Right lobe of liver (tissue), 6 donors: ENCODE results near the gene PITPNB. TPM values are rescaled to one million over a fixed set of nuclear protein-coding genes. Genes with fewer than 3 reads are reported as not detected.

ENCODE experiments used
- ATAC-seq, 4 donors: fragments of 200-7000 bp; cut with Tn5 transposase; one replicate each; pipeline ENCODE4 v1.9.1; 2020; ENCODE audit warnings: mild to moderate bottlenecking in 4 of 4, moderate library complexity in 4 of 4
- DNase-seq, 3 donors: peaks; one replicate each; pipeline ENCODE4 v3.0.0-alpha.2; 2020
- H3K27ac ChIP-seq, 3 donors: fragments of 200-600 bp; one replicate each; pipeline ENCODE4 v1.8.0; 2022
- H3K27me3 ChIP-seq, 2 donors: fragments of 200-600 bp; one replicate each; pipeline ENCODE4 v1.8.0; 2022
- H3K36me3 ChIP-seq, 4 donors: fragments of 200-600 bp; sonication (generic) in 1 of 4; one replicate each; pipeline versions ENCODE4 v1.5.1 to v1.8.0; 2017 to 2022; ENCODE audit warnings: control low read depth in 1 of 4
- H3K4me1 ChIP-seq, 4 donors: fragments of 200-600 bp; sonication (generic) in 1 of 4; one replicate each; pipeline versions ENCODE4 v1.5.1 to v1.8.0; 2017 to 2022; ENCODE audit warnings: control low read depth in 1 of 4
- H3K4me3 ChIP-seq, 3 donors: fragments of 200-600 bp; one replicate each; pipeline ENCODE4 v1.8.0; 2022
- H3K9me3 ChIP-seq, 4 donors: fragments of 200-600 bp; sonication (generic) in 1 of 4; one replicate each; pipeline versions ENCODE4 v1.5.1 to v1.8.0; 2017 to 2022; ENCODE audit warnings: control low read depth in 1 of 4
- POLR2A ChIP-seq: fragments of 450-650 bp; IDR thresholded peaks from one replicate; pipeline ENCODE4 v1.6.1; 2017; ENCODE audit warnings: antibody characterized with exemption, mild to moderate bottlenecking
- WGBS: methylation state at CpG from one replicate; pipeline ENCODE4 v1.1.6; 2018; ENCODE audit warnings: low coverage, low lambda C conversion rate; ENCODE audit not compliant: insufficient coverage; ENCODE audit errors: missing lambda C conversion rate; 5-methylcytosine and 5-hydroxymethylcytosine counted together
- intact Hi-C, 2 donors: fragments of 100-400 bp; cut with DNase I; formaldehyde crosslinking; loops; one replicate each; pipeline versions ENCODE4 v1.11.2 to v1.14.1; 2022
- microRNA-seq, 2 donors: library from miRNA; unstranded; fragments of <30 nt; microRNA quantifications; one replicate each; pipeline ENCODE4, GENCODE V29; 2019 to 2020
- small RNA-seq, 2 experiments: library from RNA; depleted of rRNA; stranded (forward); fragments of <200 nt; gene quantifications; one replicate each; pipeline ENCODE3, GENCODE V24; 2016
- total RNA-seq, 6 experiments: library from RNA; depleted of rRNA in 2 of 6; stranded (reverse); fragments of >200 nt in 2 of 6; fragmentation: NEBNext Ultra II Directional in 3 of 6; extraction: Animal tissue kit (Norgen Biotek cat#: 25700) in 3 of 6; gene quantifications; one replicate each; pipeline versions ENCODE4 v1.1.0 to v1.2.4, GENCODE V29; 2016 to 2023
- TF ChIP-seq, protein P1 (sequence below), 4 donors: fragments of 200-600 bp in 3 of 4; fragments of 450-650 bp in 1 of 4; IDR thresholded peaks; one replicate each; pipeline versions ENCODE4 v1.5.1 to v1.8.0; 2016 to 2022; ENCODE audit warnings: antibody characterized with exemption in 4 of 4, mild to moderate bottlenecking in 2 of 4
- donor health status: DM: no; HTN: yes; CAD: no.
- donor health status: DM: no; HTN: no; CAD: no.
- donor health status: DM: no; HTN: no; CAD: no.
- donor health status: DM: no; HTN: yes; CAD: no.
- donor health status: DM: no; HTN: yes; CAD: no.

Gene PITPNB
- total RNA-seq, 6 experiments from 2014 or later: 28.7 to 60.6 (median 37.6) TPM

DNA sequence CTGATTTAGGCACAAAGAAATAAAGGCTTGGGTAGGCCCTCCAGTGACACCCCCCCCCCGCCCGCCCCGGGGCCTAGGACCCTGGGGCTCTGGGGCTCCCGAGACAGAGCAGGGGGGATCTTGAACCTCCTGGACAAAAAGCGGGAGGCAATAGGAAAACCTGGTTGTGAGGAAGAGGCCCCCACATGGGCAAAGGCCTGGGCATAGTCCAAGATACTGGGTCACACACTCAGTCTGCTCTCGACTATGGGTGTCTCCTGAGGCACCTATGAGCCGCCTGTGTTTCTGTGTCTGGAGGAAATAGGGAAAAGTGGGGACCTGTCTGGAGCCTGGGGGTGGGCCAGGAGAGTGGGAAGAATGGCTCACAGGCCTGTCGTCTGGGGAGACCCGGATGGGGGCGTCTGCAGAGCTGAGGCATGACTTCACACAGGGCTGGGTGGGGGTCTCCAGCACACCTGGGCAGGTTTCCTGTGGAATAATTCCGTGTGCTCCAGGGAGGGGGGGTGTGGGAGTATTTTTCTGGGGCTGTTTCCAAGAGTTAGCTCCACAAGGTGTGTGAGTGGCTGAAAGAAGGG, 115.1 kb downstream of the PITPNB start:
- no peak overlapping the region for H3K4me3 ChIP-seq
- H3K27ac ChIP-seq: no peak overlapping the region
- peaks cover 0 to 17% (median 7%) of the 10 kb centered on the region in 4 donors for H3K4me1 ChIP-seq
- 48% methylated on average over 8 of the region's 11 CpGs for WGBS
- TF ChIP-seq POLR2A: no peak
- TF ChIP-seq, protein P1, sequence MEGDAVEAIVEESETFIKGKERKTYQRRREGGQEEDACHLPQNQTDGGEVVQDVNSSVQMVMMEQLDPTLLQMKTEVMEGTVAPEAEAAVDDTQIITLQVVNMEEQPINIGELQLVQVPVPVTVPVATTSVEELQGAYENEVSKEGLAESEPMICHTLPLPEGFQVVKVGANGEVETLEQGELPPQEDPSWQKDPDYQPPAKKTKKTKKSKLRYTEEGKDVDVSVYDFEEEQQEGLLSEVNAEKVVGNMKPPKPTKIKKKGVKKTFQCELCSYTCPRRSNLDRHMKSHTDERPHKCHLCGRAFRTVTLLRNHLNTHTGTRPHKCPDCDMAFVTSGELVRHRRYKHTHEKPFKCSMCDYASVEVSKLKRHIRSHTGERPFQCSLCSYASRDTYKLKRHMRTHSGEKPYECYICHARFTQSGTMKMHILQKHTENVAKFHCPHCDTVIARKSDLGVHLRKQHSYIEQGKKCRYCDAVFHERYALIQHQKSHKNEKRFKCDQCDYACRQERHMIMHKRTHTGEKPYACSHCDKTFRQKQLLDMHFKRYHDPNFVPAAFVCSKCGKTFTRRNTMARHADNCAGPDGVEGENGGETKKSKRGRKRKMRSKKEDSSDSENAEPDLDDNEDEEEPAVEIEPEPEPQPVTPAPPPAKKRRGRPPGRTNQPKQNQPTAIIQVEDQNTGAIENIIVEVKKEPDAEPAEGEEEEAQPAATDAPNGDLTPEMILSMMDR (IDR thresholded peaks at IDR 0.05): no peak
- no peaks in the 10 kb centered on the region for H3K36me3 ChIP-seq
- intact Hi-C loops: loop anchor here (5.0 to 10.0 kb wide), 3 partner anchors 201 to 397 kb away; no protein-coding TSS in a partner anchor
- H3K27me3 ChIP-seq: peaks cover 0 to 3% of the 10 kb centered on the region in 2 donors
- H3K9me3 ChIP-seq: no peaks in the 10 kb centered on the region
- ATAC-seq (no peak), DNase-seq (no peak)

DNA sequence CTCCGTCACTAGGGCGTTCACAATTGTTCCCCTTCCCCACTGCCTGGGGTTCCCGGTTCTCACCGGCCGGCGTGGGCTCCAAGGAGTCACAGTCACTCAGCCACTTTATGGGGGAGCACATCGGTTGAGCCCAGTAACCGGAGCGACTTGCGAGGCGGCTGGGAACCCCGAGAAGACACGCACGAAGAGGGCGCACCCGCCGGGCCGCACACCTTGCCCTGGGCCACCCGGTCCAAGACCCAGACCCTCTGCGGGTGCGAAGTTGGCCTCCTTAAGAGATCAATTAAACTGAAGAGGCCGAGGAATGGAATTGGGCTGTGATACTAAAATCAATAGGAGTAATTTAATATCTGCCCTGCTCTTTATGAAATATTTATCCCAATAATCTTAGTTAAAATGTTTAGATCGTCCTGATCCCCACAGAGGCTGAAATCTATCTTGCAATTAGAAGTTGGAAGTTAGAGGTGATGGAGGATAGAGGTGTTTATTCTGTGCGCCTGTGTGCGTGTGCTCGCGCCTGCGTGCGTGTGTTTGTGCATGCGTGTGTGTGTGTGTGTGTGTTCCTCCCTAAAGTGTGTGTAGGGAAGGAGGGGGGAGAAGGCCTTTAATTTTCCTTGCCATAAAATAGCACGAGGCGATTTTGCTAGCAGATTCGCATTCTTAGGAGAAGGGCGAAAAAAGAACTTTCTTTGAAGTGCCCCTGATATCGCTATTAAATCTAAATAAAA, 116.5 kb downstream of the PITPNB start:
- Histone ChIP-seq H3K36me3 (no peaks in the 10 kb centered on the region), H3K4me3 (peak overlapping the region; percentile 69 to 74 (median 73)), H3K9me3 (no peaks in the 10 kb centered on the region), H3K27ac (peak overlapping the region in 1 of 3 donors; percentile 15), H3K27me3 (peaks cover 0 to 15% of the 10 kb centered on the region in 2 donors), H3K4me1 (peaks cover 0 to 17% (median 7%) of the 10 kb centered on the region in 4 donors)
- ATAC-seq (peak; percentile 1 to 21 (median 11)), DNase-seq (peak in 2 of 3 donors; percentile 30 to 58)
- no peak for TF ChIP-seq POLR2A
- TF ChIP-seq, protein P1 (IDR thresholded peaks at IDR 0.05): no peak
- intact Hi-C loops: loop anchor here (5.0 to 10.0 kb wide), 3 partner anchors 202 to 395 kb away; no protein-coding TSS in a partner anchor
- 9% methylated on average over 23 of the region's 35 CpGs for WGBS

Small RNA genes within 50 kb of the gene (microRNA-seq; reads per million reads assigned to microRNA genes)
- gene MIR3199-1 (0 reads per million in 2 donors), gene MIR3199-2 (0 reads per million in 2 donors)

Small RNA genes within 50 kb of the gene (small RNA-seq; reads per million reads assigned to genes)
- gene MIR3199-1 (0.68 to 0.91 reads per million in 2 experiments), gene RF02198 (0 reads per million in 2 experiments)

Other genes starting within 250 kb of the PITPNB start
- gene MN1, start 117.5 kb downstream of the PITPNB start, total RNA-seq: under 1 TPM; 0.10 to 0.77 (median 0.46) TPM